Renal cortical epithelial cell (primary cell): ENCODE measurements around the gene PTPRM. TPM values are rescaled to one million over a fixed set of nuclear protein-coding genes. Genes with fewer than 3 reads are reported as not detected.

Experiments
- DNase-seq: peaks from one replicate; pipeline ENCODE4 v3.0.0-alpha.2; 2011; ENCODE audit warnings: low read depth
- total RNA-seq: library from RNA; depleted of rRNA; stranded (reverse); fragments of >200 nt; gene quantifications from 2 replicates; pipeline ENCODE4 v1.2.3, GENCODE V29; 2014

PTPRM gene
- total RNA-seq, 1 donor from 2014 or later = 263 TPM

DNA sequence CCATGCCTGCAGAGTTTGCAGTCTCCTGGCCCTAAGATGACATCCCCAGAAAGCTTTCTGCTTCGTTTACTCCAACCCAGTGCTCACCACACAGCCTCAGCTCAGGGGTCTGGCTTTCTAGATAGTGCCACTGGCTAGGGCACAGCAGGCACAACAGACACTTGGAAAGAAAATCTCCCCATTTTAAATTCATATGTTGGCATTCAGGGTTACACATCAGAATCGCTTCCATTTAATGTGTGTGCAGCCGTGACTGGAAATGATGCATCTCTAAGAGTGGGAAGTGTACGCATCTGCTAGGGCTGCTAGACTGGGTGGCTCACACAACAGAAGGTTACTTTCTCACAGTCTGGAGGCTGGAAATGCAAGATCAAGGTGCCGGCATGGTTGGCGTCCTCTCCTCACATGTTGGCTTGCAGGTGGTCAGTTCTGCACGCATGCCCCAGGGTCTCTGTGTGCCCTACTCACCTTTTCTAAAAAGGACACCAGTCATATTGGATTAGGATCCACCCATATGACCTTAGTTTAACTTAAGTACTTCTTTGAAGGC lies 712.7 kb downstream of the PTPRM start:
- no peak for DNase-seq

DNA sequence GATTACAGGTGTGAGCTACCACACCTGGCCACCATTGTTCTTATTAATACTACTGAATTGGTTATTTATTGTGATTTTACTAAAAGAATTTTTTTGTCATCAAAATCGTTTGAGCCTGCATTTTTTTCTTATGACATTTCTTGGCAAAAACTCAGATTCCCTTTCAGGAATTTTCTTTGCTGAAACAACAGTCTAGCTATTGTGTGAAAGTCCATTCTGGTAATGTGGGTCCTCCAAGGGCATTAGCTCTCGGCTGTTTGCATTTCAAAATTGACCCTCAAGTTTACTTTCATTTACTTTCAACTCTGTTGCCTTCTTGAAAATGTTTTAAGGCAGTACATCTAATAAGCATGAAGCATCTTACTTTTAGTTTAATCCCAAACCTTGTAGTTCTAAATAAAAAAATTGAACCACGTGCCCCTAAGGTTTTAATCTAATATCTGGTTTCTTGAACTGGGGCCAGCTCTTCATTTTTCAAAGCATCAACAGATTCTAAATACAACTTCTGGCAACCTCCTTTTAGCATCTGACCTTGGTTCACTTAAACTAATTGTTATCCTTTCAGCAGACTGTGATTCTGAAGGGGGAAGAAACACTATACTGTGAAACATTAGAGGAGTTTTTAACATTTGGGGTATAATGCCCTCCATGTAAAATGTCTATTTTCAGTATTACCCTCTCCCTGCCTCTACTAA lies 716.9 kb downstream of the PTPRM start:
- DNase-seq = peak; percentile 26

DNA sequence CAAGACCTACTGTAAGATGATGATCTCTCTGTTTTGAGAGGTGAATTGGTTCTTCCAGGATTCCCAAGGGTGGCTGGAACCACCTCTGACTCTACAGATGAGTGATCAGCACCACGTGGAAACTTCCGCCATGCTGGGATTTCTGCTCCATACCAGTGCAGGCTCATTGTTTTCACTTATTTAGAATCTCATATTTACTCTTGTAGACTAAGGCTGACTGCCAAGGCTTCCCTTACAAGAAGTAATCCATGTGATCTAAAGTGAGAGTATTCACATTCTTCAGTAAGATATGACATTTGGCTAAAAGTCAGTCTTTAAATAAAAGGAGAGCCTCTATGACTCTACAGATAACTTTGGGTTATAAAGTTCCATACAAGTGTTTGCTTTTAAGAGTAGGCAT lies 719.2 kb downstream of the PTPRM start:
- DNase-seq = no peak

DNA sequence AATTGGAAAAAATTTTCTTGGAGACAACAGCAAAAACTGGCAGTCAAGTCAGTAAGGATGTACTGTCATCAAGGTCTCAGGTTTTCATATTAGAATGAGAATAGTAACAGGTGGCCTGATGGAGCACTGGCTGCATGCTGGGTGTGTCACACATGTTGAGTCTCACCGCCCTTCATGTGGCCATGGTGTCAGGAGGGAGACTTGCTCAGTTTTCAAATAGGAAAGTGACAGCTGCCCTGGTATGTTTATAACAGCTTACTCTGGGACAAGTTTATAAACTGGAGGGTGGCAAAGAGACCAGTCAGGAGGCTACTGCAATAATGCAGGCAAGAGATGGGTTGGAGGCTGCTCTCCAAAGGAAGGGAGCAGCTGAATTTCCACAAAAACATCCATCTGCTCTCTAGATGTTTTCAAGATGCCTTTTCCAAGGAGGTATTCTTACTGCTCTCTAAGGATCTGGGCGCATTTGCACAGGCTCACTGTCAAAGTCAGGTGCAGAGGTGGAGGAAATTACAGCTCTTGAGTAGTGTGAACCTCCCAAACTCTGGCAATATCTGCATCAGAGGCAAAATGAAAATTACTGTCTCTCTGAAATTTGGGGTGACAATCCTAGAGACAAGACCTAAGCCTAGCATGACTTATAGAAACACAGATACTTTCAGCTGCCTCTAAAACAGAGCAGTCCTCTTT lies 720.2 kb downstream of the PTPRM start:
- DNase-seq = no peak

DNA sequence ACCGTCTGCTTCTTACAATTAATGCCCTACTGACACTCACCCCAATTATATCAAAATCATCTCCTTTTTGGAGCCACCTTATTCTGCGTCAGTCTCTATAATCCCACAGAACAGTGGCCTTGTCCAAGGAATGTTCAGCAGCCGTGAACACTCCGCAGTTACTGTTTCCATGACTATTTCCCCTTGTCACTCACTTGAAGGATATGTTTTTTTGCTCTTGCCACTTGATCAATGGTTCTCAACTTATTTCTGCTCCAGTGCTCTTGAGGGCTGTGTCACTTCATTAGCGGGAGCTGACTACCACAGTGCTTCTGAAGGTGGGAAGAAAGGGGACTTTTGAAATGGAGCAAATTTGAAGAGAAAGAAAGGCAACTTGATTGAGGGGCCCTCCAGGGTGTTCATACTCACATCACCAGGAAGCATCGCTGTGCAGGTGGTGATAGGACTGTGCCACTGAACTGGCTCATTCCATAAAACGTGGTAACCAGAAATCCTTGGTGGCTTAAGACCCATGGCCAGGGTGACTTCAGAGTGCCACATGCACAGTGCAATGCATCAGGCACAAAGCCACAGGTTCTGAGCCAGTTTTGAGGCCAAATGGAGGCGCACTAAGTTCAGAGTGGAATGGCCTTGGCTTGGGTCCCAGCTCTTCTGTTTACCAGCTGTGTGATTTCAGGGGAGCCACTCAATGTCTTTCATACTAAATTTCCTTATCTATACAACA lies 721.5 kb downstream of the PTPRM start:
- no peak for DNase-seq

DNA sequence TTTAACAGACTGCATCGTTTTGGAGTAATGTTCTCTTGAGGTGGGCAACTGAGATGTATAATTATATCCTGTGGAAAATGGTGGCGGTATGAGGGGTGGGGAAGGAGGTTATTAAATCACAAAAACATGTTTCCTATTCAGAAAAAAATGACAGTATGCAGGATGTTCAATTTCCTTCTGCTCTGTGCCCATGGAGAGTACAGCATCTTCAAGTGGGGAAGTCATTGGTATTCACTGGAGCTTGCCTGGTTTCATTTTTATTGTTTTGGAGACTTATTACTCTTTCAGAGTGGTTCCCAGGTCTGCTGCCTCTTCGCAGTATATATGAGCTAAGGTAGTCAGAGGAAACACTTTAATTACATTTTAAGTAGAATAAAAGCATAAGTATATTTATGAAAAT lies 723.3 kb downstream of the PTPRM start:
- DNase-seq = no peak

DNA sequence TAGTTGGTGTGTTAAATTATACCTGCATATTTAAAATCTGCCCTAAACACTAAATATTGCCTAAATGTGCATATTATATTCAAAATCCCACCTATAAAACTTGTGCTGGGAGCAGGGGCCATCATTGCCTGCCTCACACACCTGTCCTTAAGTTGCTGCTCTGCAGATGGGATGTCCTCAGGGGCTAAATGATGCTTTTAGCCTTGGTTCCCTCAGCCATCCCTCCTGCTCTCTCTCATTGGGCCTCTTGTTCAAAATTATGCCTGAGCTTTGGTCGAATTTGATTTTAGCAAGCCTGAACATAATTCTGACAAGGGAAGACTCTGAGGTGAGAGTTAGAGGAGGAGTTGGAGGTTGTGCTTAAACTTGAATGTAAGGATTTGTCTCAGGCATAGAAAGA lies 723.8 kb downstream of the PTPRM start:
- DNase-seq = no peak

DNA sequence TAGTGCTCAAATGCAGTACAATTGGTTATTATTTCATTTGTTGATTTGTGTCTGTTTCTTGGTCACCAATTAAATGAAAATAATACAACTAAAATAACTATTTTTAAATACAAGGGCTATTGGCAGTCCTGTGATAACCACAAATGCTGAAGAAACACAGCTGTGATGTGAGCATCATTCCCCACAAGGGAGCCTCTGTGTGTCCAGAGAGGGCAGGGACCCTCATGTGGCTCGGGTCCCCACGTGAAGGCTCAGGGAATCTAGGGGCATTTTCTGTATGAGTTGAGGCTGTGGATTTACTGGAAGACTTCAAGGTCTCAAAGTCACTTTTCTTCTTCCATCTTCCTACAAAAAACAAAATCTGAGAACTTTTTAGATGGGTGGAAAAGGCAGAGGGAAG lies 726.1 kb downstream of the PTPRM start:
- no peak for DNase-seq

DNA sequence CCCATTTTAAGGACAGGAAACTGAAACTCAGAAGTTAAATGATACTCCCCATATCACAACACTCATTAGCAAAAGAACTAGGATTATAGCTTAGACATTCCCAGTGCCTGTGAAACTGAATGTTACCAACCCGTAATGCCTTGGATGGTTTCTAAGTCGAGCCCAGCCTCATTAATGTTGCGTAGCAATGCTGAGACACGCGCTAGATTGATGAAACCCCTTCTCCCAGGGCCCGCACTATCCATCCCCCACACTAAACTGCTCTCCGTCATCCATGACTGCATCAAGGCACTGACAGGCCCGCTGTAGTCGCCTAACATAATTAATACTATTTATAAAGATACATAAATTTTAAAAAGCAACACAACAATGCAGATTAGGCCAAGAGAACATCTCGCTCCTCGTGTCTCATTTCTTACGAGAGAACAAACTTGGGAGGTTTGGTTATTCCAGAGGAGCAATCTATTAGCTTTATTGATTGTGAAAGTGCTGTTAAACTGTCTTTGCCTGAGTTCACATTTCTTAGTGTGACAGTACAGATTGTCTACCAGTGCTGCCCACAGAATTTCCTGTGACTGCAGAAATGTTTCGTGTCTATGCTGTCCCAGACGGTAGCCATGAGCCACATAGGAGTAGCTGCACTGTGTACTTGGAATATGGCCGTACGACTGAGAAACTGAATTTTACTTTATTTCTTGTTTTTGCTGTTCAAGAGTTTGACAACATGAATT lies 729.9 kb downstream of the PTPRM start:
- DNase-seq = no peak

DNA sequence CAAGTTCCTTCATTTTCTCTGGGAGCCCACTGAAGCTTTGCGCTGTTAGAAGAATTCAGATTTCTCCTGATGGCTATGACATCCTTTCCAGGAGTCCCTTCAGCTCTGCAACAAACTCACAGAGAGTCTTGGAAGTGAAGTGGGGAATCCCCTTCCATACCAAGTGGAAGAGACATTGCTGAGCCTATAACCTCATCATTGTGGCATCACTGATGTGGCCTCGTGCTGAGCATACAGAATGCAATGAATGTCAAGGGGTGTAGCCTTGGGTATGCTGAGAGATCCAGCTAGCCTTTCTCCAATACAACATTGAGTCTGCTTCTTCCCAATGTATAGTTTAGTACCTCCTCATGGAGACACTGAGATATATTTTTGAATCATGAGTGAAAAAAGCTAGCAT lies 731.1 kb downstream of the PTPRM start:
- DNase-seq = no peak

DNA sequence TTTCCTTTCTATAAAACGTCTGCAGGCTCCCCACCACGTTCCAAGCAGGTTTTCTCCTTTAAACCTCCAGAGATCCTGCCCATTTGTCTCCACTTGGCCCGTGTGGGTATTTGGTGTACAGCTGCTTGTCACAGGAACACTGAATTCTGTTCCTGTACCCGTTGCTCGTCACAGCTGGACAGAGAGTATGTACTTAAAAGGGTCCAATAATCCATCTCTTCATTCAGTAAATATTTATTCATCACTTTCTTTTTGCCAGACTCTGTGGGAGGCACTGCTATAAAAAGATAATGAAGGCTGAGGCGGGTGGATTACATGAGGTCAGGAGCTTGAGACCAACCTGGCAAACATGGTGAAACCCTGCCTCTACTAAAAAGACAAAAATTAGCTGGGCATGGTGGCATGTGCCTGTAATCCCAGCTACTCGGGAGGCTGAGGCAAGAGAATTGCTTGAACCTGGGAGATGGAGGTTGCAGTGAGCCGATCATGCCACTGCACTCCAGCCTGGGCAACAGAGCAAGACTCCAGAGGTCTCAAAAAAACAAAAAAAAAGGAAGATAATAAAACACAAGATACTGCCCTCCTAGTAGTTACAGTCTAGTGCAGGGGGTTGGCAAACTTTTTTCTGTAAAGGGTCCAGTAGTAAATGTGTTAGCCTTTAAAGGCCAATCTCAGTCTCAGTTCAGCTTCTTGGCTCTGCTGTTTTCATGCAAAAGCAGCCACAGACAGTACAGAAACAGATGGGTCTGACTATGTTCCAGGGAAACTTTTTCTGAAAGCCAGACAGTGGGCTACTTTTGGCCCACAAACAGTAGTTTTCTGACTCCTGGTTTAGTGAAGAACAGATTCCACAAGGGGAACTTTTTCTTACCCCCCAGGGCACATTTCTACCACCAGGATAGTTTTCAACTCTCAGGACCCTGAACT lies 732.2 kb downstream of the PTPRM start:
- DNase-seq = no peak

DNA sequence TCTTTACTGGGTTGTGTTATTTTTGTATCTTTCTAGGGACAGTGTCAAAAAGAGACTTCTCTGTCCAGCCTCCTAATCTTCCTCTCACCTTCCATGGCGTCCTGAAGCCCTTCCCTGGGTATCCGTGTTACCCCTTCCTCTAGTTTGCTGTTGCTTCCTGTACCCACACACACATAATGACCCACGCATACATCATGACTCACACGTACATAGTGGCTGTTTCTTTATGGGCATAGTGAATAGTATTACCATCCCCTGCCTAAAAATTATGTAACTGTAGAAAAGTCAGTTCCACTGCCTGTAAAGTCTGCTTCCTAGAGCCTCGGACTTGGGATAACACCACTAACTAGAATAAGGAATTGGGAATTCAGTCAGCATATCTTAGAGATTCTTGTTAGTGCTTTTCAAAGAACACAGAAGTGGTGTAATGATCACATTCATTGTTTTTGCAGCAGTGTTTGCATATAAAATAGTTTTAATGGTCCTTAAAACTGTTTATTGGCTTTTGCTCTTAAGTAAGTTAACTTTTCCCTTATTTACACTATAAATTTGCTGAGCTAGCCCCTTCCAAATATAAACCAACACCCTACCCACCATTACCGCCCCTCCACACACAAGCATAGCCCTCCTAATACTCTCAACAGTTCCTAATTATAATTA lies 733.8 kb downstream of the PTPRM start:
- DNase-seq = peak; percentile 28

DNA sequence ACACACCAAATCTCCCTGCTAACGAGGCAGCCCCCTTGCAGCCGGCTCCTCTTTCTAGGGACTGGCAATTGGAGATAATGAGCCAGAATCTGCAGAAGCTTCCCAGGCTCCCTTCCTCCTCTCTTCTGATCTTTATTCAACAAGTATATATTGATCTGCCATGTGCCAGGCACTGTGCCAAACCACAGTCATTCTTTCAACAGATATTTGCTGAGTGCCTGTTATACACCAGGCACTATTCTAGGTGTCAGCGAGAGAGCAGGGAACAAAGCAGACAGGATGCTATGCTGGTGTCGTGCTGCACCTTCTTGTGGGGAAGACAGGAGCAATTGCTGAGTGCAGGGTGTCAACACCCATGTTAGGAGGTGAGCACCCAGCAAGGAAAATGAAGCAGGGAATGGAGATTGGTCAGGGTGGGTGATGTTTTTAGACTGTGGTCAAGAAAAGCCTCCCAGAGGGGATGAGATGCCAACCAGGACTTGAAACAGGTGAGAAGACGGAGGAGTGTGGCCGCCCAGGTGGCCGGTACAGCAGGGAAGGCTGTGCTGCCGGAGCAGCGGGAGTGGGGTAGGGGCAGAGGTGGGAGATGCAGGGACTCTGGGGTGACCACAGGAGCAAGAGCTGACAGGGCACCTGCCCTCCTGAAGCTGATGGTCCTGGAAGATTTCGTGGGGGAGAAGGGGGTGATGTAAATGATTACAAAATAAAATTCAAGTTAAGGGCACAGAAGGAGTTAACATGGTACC lies 734.5 kb downstream of the PTPRM start:
- DNase-seq = no peak

DNA sequence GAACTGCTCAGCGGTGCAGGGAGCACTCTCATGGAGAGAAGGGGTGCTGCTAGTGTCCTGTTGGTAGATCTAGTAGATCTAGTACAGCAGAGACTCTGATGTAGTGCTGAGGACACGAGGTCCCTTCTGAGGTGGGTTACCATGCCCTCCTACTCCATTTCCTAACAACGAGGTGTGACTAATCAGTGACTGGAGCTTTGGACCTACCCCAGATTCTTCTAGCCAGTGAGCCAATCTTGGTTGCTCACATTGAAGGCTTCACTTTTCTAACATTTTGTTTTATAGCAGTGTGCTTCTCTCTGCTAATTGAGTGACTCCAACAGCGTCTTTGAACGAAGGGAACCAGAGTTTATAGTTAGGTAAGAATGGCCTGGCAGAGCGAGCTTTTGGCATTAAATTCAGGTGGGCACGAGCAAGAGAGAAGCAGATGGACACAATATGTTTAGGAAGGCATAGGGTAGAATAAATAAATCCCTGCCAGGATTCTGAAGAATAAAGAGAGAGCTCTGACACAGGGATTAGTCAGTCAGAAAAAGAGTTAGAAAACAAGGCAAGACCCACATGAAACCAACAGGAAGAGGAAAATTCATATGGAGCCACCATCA lies 736.1 kb downstream of the PTPRM start:
- DNase-seq = no peak

DNA sequence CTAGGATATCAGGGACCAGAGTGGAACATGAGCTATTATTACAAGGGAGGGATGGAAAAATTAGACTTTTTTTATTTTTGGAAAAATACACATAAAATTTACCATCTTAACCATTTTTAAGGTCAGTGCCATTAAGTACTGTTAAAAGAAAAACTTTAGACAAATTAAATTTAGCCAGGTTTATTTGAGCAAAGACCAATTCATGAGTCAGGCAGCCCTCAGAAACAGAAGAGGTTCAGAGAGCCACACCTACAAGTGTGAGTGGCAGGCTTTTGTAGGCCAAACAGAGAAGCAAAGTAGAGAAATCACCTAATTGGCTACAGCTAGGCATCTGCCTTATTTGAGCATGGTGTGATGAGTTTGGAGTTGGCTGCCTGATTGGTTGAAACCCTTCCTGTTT lies 740.8 kb downstream of the PTPRM start:
- no peak for DNase-seq

DNA sequence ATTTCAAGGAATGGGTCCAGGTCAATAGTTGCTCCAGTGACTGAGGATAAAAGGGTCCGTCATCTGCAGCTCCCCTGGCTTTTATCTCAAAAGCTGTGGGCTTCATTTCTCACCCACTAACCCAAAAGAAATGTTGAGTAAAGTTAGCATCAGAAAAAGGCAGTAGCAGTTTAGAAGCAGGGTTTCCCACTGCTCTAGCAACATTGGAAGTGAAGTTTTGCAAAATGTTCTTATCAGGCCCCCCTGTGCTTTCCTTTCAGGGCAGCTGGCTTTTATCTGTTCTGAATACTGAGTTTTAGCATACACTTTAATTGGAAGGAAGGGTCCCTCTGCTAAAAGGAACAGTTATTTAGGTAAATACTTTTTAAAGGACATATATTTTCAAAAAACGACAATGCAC lies 745.9 kb downstream of the PTPRM start:
- DNase-seq = no peak

DNA sequence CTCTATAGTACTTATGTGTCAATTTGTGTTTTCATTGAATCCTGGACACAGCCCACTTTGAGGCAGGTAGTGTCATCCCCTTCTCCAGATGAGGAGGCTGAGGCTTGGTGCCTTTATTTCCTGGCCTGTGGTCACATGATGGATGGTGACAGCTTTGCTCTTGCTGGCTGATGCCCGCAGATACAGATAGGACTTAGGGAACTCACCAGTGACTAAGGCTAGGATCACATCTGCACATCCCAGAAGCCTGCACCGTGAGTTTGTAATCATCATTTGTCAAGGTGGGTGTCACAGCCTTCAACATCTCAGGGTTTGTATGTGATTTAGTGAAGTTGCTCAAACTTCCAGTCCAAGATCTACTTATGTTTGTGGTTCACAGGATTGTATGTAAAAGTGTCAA lies 747.0 kb downstream of the PTPRM start:
- DNase-seq = no peak

DNA sequence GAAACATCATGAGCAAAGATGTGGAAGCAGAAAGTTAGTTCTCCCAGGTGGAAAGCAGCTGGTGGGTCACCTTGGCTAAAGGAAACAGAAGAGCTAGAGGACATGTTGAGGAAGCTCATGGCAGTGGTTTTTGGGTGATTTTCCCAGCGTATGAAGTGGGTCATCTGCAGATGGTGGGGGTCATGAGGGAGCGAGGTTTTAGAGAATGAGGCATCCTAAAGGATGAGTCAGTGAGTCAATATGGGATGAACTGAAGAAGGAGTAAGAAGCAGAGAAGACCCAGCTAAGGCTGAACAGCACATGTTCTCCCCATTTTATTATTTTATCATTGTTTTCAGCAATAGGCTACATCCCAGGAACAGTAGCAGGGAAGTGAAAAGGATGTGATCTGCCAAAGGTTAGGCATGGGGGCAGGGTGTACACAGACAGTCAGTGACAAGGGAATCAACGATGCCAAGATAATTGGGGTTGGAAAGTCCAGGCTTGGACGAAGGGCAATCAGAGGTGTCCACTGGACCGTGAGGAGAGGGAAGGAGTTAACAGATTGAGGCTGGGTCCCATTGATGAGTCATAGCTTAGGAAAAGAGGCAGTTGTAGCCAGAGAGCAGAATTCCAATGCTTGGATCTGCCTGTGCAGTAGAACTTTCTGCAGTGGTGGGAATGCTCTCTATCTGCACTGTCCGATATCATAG lies 752.8 kb downstream of the PTPRM start:
- DNase-seq = peak; percentile 45

DNA sequence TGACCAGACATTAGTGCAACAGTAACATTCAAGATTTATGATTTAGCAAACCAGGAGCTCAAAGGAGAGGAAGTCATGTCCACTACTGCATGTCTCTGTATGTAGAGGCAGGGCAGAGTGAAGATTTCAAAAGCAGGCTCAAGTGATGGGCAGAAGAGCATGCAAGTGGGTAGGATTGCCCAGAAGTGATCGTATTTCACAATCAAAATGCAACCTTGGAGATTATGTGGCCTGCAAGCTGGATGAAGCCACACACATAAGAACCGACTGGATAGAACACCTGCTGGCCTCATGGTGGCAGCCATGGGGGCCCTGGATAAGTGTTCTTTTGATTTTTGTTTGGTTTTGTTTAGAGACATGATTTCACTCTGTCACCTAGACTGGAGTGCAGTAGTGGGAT lies 755.4 kb downstream of the PTPRM start:
- no peak for DNase-seq
